Adrenal gland (tissue), 12 donors: ENCODE measurements around the gene NRXN3. TPM values are rescaled to one million over a fixed set of nuclear protein-coding genes. Genes with fewer than 3 reads are reported as not detected.

Experiments
- DNase-seq, 7 donors: peaks; one replicate each; pipeline ENCODE4 v3.0.0-alpha.2; 2019 to 2020
- H3K27ac ChIP-seq, 5 donors: fragments of 200-600 bp; sonication (generic) in 4 of 5; 1 replicate in 3 of 5; 2 replicates in 2 of 5; pipeline versions ENCODE4 v1.5.1 to v1.8.0; 2016 to 2020; ENCODE audit warnings: mild to moderate bottlenecking in 1 of 5
- H3K27me3 ChIP-seq: fragments of 200-600 bp; 2 replicates; pipeline ENCODE4 v1.8.0; 2021
- H3K36me3 ChIP-seq, 2 donors: fragments of 200-600 bp; replicated peaks in 1 of 2; 1 replicate in 1 of 2; 2 replicates in 1 of 2; pipeline versions ENCODE4 v1.5.1 to v1.8.0; 2018 to 2022
- H3K4me1 ChIP-seq, 2 donors: fragments of 200-600 bp; replicated peaks in 1 of 2; 1 replicate in 1 of 2; 2 replicates in 1 of 2; pipeline versions ENCODE4 v1.5.1 to v1.8.0; 2018 to 2021
- H3K4me3 ChIP-seq, 4 donors: fragments of 200-600 bp; sonication (generic) in 3 of 4; one replicate each; pipeline ENCODE4 v1.5.1; 2016 to 2018
- H3K9me3 ChIP-seq, 3 donors: fragments of 200-600 bp; sonication (generic) in 1 of 3; replicated peaks in 1 of 3; 1 replicate in 2 of 3; 2 replicates in 1 of 3; pipeline versions ENCODE4 v1.5.1 to v1.8.0; 2016 to 2021
- CTCF ChIP-seq, 6 experiments: fragments of 450-650 bp in 4 of 6; fragments of 200-600 bp in 2 of 6; sonication (generic) in 1 of 6; IDR thresholded peaks; 1 replicate in 5 of 6; 2 replicates in 1 of 6; pipeline versions ENCODE4 v1.5.1 to v1.8.0; 2016 to 2021; ENCODE audit warnings: antibody characterized with exemption in 6 of 6, mild to moderate bottlenecking in 2 of 6, moderate library complexity in 1 of 6
- POLR2A ChIP-seq, 2 donors: fragments of 450-650 bp; IDR thresholded peaks; one replicate each; pipeline ENCODE4 v1.6.1; 2017; ENCODE audit warnings: antibody characterized with exemption in 2 of 2, mild to moderate bottlenecking in 2 of 2, moderate library complexity in 1 of 2
- WGBS, 4 donors: extraction: QIAGEN DNeasy Blood & Tissue Kit in 2 of 4; methylation state at CpG; one replicate each; pipeline versions ENCODE4 v1.1.5 to v1.1.7; 2013 to 2017; 5-methylcytosine and 5-hydroxymethylcytosine counted together
- intact Hi-C, 2 donors: fragments of 100-400 bp; cut with DNase I; formaldehyde crosslinking; loops; one replicate each; pipeline versions ENCODE4 v1.14.1 to v1.15.0; 2022 to 2023
- polyA plus RNA-seq, 3 donors: library from polyadenylated mRNA; stranded (reverse); fragments of 200-250 nt in 2 of 3; fragments of 350-450 nt in 1 of 3; fragmentation: Illumina TruSeq in 1 of 3; extraction: RNeasy Lipid Tissue Mini Kit (QIAGEN cat#74804) in 1 of 3; gene quantifications; one replicate each; pipeline ENCODE4 v1.2.3, GENCODE V29; 2013 to 2014
- total RNA-seq, 9 donors: library from RNA; depleted of rRNA in 4 of 9; stranded (reverse); fragments of >200 nt in 4 of 9; fragments of 120-200 nt in 1 of 9; fragmentation: NEBNext Ultra II Directional in 1 of 9; extraction: Animal tissue kit (Norgen Biotek cat#: 25700) in 1 of 9; gene quantifications; one replicate each; pipeline versions ENCODE4 v1.1.0 to v1.2.4, GENCODE V29; 2013 to 2023
- donor health status: healthy with polysubstance abuse.
- donor health status: Bipolar disorder and iron deficiency.
- donor health status: DM: yes; HTN: yes; CAD: no.
- donor health status: DM: no; HTN: no; CAD: no.
- donor health status: DM: no; HTN: no; CAD: no.
- donor health status: DM: yes; HTN: yes; CAD: no.

NRXN3 gene
- total and polyA plus RNA-seq, 12 donors = 0.09 to 8.5 (median 1.6) TPM

GRCh38 chr14:79080040-79080439, 909.9 kb downstream of the NRXN3 start:
- H3K4me3 ChIP-seq = no peak overlapping the region
- WGBS, 4 donors = 36 to 50% (median 43%) methylated on average over 1 of the region's 1 CpG
- TF ChIP-seq POLR2A (IDR thresholded peaks at IDR 0.05) (no peak), CTCF (IDR thresholded peaks at IDR 0.05) (no peak)
- no peaks in the 10 kb centered on the region for H3K36me3 ChIP-seq
- H3K4me1 ChIP-seq = no peaks in the 10 kb centered on the region
- no peak for DNase-seq
- intact Hi-C loops = no loop called here
- no peak overlapping the region for H3K27ac ChIP-seq
- no peaks in the 10 kb centered on the region for H3K27me3 ChIP-seq
- H3K9me3 ChIP-seq = no peaks in the 10 kb centered on the region

GRCh38 chr14:79082883-79083282, 912.7 kb downstream of the NRXN3 start:
- intact Hi-C loops = no loop called here
- Histone ChIP-seq H3K36me3 (no peaks in the 10 kb centered on the region), H3K4me3 (no peak overlapping the region), H3K9me3 (no peaks in the 10 kb centered on the region), H3K27me3 (no peaks in the 10 kb centered on the region), H3K4me1 (no peaks in the 10 kb centered on the region), H3K27ac (no peak overlapping the region)
- whole genome bisulfite sequencing, 4 donors = 75 to 90% (median 86%) methylated on average over 2 of the region's 2 CpGs
- DNase-seq = no peak
- TF ChIP-seq POLR2A (IDR thresholded peaks at IDR 0.05) (no peak), CTCF (IDR thresholded peaks at IDR 0.05) (no peak)

GRCh38 chr14:79083356-79083755, 913.2 kb downstream of the NRXN3 start:
- Histone ChIP-seq H3K4me1 (no peaks in the 10 kb centered on the region), H3K9me3 (no peaks in the 10 kb centered on the region), H3K36me3 (no peaks in the 10 kb centered on the region), H3K4me3 (no peak overlapping the region), H3K27me3 (no peaks in the 10 kb centered on the region), H3K27ac (no peak overlapping the region)
- 62 to 66% (median 63%) methylated on average over 4 of the region's 4 CpGs for WGBS, 4 donors
- DNase-seq = no peak
- no peak for TF ChIP-seq POLR2A (IDR thresholded peaks at IDR 0.05)
- no peak for TF ChIP-seq CTCF (IDR thresholded peaks at IDR 0.05)
- intact Hi-C loops = no loop called here

- no peak overlapping the region for H3K4me3 ChIP-seq
- no peak for DNase-seq
- WGBS, 4 donors = 42 to 66% (median 50%) methylated on average over 4 of the region's 4 CpGs
- intact Hi-C loops = no loop called here
- no peaks in the 10 kb centered on the region for H3K27me3 ChIP-seq
- H3K36me3 ChIP-seq = no peaks in the 10 kb centered on the region
- no peaks in the 10 kb centered on the region for H3K4me1 ChIP-seq
- TF ChIP-seq CTCF (IDR thresholded peaks at IDR 0.05) = no peak
- no peak for TF ChIP-seq POLR2A (IDR thresholded peaks at IDR 0.05)
- no peak overlapping the region for H3K27ac ChIP-seq
- no peaks in the 10 kb centered on the region for H3K9me3 ChIP-seq
Observed at GRCh38 chr14:79084861-79085260, 914.7 kb downstream of the NRXN3 start.
